Glutamatergic neuron (in vitro differentiated cells): ENCODE measurements around the gene HGS. TPM values are rescaled to one million over a fixed set of nuclear protein-coding genes. Genes with fewer than 3 reads are reported as not detected.

Experiments used
- DNase-seq: peaks from one replicate; pipeline ENCODE4 v3.0.0; 2022
- H3K27ac Mint-ChIP-seq: one replicate; pipeline ENCODE4 v1.8.0; 2020; ENCODE audit warnings: mild to moderate bottlenecking, mixed read lengths, inconsistent platforms; ENCODE audit not compliant: unreplicated experiment
- H3K27me3 Mint-ChIP-seq: one replicate; pipeline ENCODE4 v1.8.0; 2020; ENCODE audit warnings: mild to moderate bottlenecking, moderate library complexity, mixed read lengths, inconsistent platforms; ENCODE audit not compliant: unreplicated experiment
- H3K36me3 Mint-ChIP-seq: one replicate; pipeline ENCODE4 v1.8.0; 2020; ENCODE audit warnings: mild to moderate bottlenecking, mixed read lengths, inconsistent platforms; ENCODE audit not compliant: unreplicated experiment
- H3K4me1 Mint-ChIP-seq: one replicate; pipeline ENCODE4 v1.8.0; 2020; ENCODE audit warnings: mild to moderate bottlenecking, low read depth, mixed read lengths, inconsistent platforms; ENCODE audit not compliant: unreplicated experiment
- H3K4me3 Mint-ChIP-seq: one replicate; pipeline ENCODE4 v1.8.0; 2020; ENCODE audit warnings: mild to moderate bottlenecking, mixed read lengths, inconsistent platforms; ENCODE audit not compliant: unreplicated experiment
- H3K9me3 Mint-ChIP-seq: one replicate; pipeline ENCODE4 v1.8.0; 2020; ENCODE audit warnings: mild to moderate bottlenecking, moderate library complexity, mixed read lengths, inconsistent platforms; ENCODE audit not compliant: unreplicated experiment
- CTCF ChIP-seq: fragments of 200-600 bp; sonication (generic); IDR thresholded peaks from one replicate; pipeline ENCODE4 v1.5.0; 2021; ENCODE audit not compliant: partially characterized antibody, unreplicated experiment
- total RNA-seq: library from RNA; stranded (reverse); fragmentation: NEBNext Ultra II Directional; extraction: Animal tissue kit (Norgen Biotek cat#: 25700); gene quantifications from one replicate; pipeline ENCODE4 v1.2.1, GENCODE V29; 2021; ENCODE audit not compliant: unreplicated experiment

Gene HGS
- total RNA-seq, 1 donor from 2014 or later = 167 TPM

DNA sequence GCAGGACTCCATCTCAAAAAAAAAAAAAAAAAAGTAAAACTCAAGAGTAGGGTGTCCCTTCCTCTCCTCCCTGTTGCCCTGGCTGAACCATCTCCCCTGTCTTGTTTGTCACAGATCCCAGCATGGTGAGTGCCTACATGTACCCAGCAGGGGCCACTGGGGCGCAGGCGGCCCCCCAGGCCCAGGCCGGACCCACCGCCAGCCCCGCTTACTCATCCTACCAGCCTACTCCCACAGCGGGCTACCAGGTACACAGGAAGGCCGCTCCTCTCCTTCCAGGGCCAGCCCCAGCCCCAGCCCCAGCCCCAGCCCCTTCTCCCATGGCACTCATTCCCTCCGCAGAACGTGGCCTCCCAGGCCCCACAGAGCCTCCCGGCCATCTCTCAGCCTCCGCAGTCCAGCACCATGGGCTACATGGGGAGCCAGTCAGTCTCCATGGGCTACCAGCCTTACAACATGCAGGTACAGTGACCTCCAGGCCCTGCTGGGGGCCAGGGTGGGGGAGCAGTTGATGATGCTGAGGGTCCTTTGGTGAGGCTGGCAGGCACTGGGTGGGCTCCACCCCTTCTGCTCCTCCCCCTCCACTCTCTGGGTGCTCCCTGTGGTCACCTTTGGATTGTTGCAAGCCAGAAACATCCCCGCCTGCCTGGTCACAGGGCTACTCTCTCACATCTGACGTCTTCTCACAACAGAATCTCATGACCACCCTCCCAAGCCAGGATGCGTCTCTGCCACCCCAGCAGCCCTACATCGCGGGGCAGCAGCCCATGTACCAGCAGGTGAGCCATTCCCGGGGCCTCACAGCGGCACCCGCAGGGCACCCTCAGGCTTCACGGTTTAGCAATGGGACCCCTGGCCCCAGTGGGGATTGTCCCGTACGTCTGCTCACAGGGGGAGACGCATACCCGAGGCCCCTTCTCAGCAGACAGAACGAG lies 16.8 kb downstream of the HGS start:
- peaks cover 13% of the 10 kb centered on the region for H3K9me3 Mint-ChIP-seq
- no peak overlapping the region for H3K27ac Mint-ChIP-seq
- H3K36me3 Mint-ChIP-seq = no peaks in the 10 kb centered on the region
- no peak for TF ChIP-seq CTCF
- H3K27me3 Mint-ChIP-seq = peaks cover 5% of the 10 kb centered on the region
- DNase-seq = no peak
- H3K4me1 Mint-ChIP-seq = peaks cover 2% of the 10 kb centered on the region
- H3K4me3 Mint-ChIP-seq = peak overlapping the region; percentile 64

DNA sequence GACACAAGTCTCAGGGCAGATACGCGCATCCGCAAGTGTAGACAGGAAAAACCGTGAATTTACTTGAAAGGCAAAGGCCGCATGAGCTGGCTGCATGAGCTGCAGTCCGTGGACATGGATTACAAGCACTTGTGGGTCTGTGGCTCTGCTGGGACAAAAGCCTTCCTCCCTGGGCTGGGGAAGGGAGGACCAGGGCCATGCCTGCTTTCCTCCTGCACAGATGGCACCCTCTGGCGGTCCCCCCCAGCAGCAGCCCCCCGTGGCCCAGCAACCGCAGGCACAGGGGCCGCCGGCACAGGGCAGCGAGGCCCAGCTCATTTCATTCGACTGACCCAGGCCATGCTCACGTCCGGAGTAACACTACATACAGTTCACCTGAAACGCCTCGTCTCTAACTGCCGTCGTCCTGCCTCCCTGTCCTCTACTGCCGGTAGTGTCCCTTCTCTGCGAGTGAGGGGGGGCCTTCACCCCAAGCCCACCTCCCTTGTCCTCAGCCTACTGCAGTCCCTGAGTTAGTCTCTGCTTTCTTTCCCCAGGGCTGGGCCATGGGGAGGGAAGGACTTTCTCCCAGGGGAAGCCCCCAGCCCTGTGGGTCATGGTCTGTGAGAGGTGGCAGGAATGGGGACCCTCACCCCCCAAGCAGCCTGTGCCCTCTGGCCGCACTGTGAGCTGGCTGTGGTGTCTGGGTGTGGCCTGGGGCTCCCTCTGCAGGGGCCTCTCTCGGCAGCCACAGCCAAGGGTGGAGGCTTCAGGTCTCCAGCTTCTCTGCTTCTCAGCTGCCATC lies 17.7 kb downstream of the HGS start:
- TF ChIP-seq CTCF = no peak
- peaks cover 13% of the 10 kb centered on the region for H3K9me3 Mint-ChIP-seq
- H3K27ac Mint-ChIP-seq = no peak overlapping the region
- H3K27me3 Mint-ChIP-seq = peaks cover 5% of the 10 kb centered on the region
- no peak for DNase-seq
- peak overlapping the region; percentile 92 for H3K4me3 Mint-ChIP-seq
- peaks cover 2% of the 10 kb centered on the region for H3K4me1 Mint-ChIP-seq
- no peaks in the 10 kb centered on the region for H3K36me3 Mint-ChIP-seq

- peak within 1 kb of the TSS; percentile 82 for H3K27ac Mint-ChIP-seq
- peaks cover 2% of the 10 kb centered on the region for H3K27me3 Mint-ChIP-seq
- H3K4me1 Mint-ChIP-seq = peaks cover 2% of the 10 kb centered on the region
- H3K9me3 Mint-ChIP-seq = peaks cover 9% of the 10 kb centered on the region
- peak; percentile 96 for DNase-seq
- TF ChIP-seq CTCF = peak; percentile 46
- no peaks in the 10 kb centered on the region for H3K36me3 Mint-ChIP-seq
- H3K4me3 Mint-ChIP-seq = peak within 1 kb of the TSS; percentile 92
Observed at GRCh38 chr17:81702934-81703746, 19.3 kb downstream of the HGS start, which contains the start of gene MRPL12. Gene MRPL12 (plus strand): TSS chr17:81703367. CDS start chr17:81703502, 135 bp downstream.

GRCh38 chr17:81703747-81704654 lies 20.2 kb downstream of the HGS start:
- Mint-ChIP-seq H3K9me3 (peaks cover 6% of the 10 kb centered on the region), H3K4me3 (peak overlapping the region; percentile 82), H3K36me3 (no peaks in the 10 kb centered on the region), H3K4me1 (peaks cover 2% of the 10 kb centered on the region), H3K27ac (peak overlapping the region; percentile 28), H3K27me3 (peaks cover 2% of the 10 kb centered on the region)
- DNase-seq = no peak
- no peak for TF ChIP-seq CTCF
